NCI-H524 (cell line): ENCODE measurements around the gene CACNA1A.
"Not testable (repeated sequence)": the region's sequence is repeated elsewhere in the genome, so short reads cannot be mapped to it uniquely, and the experiment has no call there.

ENCODE experiments used
- DNase-seq, 2 experiments: peaks; one replicate each; lab custom pipeline; 2025; lab: John Stamatoyannopoulos, UW

The CACNA1A gene

DNA sequence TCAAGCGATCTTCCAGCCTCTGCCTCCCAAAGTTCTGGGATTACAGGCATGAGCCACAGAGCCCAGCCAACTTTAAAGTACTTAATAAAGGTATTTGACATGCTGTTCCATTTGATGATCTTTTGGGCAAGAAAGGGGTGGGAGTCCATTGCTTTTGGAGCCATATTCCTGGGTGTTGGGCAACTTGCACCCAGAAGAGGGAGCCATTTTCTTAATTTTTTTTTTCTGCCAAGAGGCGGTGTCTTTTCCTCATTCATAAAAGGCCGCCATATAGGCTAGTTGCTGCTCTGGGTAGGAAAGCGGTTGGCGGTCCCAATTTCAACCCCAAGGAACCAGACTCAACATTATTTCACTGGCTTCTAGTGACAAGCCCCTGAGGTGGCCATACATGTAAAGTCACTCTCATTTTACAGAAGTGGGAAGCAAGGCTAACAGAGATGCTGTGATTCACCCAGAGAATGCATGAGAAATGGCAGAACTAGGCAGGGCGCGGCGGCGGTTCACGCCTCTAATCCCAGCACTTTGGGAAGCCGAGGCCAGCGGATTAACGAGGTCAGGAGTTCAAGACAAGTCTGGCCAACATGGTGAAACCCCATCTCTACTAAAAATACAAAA lies 139.6 kb downstream of the CACNA1A start:
- DNase-seq = peak; percentile 8 to 64

DNA sequence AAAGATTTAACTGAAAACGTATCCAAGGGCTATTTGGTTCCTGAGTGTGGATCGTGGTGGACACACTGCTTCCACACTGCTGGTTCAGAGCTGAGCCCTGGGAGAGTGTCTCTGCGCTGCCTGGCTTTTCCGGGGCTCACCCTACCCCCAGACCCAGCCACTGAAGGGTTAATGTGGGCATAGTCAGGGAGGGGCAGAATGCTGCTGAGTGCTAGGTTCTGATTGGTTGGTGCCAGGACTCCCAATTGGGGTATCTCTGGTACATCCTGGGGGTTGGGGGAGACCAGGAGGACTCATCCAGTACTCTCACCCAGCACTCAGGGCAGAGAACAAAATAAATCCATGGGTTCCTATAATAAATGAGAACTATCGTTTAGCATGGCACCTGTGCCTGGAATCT lies 142.3 kb downstream of the CACNA1A start:
- no peak for DNase-seq

DNA sequence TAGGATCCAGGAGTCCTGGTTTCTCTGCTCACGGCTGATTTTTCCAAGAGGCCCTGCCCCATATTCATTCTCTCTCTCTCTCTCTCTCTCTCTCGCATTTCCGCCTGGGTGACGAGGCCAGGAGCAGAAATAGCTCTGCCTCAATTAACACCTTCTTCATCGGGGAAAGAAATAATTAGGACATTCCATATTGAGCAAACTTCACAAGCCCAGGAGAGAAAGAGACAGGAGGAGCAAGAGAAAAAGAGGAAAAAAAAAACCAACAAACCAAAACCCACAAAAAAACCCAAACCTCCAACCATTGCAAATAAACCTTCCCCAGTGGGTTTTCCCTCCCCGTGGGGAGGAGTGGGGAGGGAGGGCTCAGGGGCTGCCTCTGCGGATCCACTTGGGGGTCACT lies 143.0 kb downstream of the CACNA1A start:
- DNase-seq = no peak

DNA sequence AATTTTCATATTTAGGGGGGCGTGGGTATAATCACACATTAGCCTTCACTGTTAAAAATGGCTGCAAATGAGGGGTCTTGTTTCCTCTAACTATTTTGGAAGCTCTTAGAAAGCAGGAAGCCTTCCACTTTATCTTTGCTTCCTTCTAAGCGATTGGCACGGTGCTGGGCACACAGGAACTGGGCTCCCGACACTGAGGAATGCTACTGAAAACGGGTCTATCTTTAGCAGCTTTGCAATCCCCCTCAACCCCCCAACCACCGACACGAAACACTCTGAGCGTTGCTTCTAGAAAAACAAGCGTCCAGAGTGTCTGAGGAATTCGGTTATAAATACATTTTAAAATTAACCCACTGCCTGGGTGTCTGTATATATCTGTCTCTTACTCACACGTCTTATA lies 143.6 kb downstream of the CACNA1A start:
- DNase-seq = no peak

- DNase-seq = not testable (repeated sequence)
Observed at GRCh38 chr19:13361726-13362125, 144.6 kb downstream of the CACNA1A start.

- no peak for DNase-seq
Observed at GRCh38 chr19:13356686-13357280, 149.5 kb downstream of the CACNA1A start.

DNA sequence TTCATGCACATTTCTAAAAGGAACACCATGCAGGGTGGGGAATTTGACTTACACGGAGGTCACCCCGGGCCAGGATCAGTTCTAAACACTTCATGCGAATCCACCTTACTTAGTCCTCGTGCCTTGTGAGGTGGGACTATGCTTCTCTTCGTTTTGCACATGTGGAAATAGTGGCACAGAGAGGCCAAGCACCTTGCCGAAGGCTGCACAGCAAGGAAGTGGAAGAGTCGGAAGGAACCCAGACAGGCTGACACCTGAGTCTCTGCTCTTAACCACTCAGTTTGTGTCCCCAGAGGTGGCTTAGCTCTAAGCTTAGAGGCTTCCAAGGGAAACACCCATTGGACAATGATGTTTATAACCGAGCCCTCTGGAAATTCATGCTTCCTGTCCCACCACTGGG lies 150.1 kb downstream of the CACNA1A start:
- DNase-seq = no peak

DNA sequence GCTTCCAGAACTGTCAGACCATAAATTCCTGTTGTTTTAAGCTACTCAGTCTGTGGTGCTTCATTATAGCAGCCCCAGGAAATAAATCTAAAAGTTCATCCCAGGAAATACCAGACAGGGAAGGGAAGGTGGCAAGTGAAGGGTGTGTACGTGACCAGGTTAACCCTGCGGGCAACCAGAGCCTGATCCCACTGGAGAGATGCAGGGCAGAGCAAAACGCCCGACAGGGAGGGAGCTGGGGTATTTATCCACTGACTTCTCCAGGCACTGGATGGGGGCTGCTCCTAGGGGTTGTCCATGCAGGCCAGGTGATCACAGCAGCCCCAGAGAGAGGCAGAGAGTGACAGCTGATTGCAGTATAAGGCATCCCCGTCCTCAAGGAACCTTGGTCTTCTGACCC lies 150.9 kb downstream of the CACNA1A start:
- DNase-seq = no peak

DNA sequence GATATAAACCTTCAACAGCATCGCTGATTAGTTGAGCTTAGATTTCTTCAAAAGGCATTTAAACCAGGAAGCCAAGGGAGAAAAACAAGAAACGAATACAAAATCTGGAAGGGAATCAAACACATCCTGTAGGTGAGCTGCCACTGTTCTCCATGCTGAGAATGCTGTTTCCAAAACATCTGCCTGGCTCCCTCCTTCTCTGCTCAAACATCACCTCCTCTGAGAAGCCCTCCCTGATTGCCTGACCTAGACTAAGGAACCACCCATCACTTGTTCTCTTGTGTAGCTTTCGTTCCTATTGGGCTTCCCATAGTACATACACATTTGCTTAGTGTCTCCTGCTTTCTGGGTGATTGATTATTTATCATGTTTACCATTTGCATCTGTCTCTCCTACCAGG lies 152.7 kb downstream of the CACNA1A start:
- no peak for DNase-seq

DNA sequence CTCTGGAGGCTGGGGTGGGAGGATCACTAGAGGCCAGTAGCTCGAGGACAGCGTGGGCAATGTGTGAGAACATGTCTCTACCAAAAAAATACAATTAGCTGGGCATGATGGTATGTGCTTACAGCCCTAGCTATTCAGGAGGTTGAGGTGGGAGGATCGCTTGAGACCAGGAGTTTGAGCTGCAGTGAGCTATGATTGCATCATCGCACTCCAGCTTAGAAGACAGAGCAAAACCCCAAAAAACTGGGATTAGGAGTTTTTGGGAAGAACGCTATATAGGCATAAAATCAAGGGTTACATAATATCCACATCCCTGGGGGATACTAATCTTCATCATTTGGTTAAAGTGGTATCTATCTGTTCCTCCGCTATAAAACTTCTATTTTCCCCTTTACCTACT lies 155.5 kb downstream of the CACNA1A start:
- no peak for DNase-seq

GRCh38 chr19:13350072-13350471 lies 156.2 kb downstream of the CACNA1A start:
- DNase-seq = no peak

- peak; percentile 74 to 93 for DNase-seq
Observed at GRCh38 chr19:13347367-13347766, 158.9 kb downstream of the CACNA1A start.

GRCh38 chr19:13343514-13343913 lies 162.8 kb downstream of the CACNA1A start:
- DNase-seq = no peak

DNA sequence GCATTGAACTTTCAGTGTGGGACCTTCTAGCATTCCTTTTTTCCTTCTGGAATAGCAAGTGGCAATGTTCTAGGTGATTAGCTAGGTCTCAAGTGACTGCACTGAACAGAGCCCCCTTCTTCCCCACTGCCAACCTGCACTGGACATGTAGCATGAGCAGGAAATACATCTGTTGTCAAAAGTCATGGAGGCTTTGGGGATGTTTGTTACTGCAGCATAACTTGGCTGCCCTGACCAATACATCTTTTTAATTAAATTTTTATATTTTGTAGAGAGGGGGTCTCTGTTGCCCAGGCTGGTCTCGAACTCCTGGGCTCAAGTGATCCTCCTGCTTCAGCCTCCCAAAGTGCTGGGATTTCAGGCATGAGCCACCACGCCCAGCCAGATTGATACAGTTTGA lies 163.6 kb downstream of the CACNA1A start:
- DNase-seq = no peak

GRCh38 chr19:13339869-13340268 lies 166.4 kb downstream of the CACNA1A start:
- no peak for DNase-seq

DNA sequence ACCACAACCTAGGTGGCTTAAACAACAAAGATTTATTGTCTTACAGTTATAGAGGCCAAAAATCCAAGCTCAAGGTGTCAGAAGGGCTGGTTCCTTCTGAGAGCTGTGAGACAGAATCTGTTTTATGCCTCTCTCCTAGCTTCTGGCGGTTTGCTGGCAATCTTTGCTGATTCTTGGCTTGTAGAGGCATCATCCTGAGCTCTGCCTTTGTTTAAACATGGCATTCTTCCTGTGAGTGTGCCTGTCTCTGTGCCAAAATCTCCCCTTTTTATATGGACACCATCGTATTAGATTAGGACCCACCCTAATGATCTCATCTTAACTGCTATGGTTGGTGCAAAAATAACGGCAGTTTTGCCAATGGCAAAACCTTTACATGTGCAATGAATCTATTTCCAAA lies 169.1 kb downstream of the CACNA1A start:
- DNase-seq = no peak

DNA sequence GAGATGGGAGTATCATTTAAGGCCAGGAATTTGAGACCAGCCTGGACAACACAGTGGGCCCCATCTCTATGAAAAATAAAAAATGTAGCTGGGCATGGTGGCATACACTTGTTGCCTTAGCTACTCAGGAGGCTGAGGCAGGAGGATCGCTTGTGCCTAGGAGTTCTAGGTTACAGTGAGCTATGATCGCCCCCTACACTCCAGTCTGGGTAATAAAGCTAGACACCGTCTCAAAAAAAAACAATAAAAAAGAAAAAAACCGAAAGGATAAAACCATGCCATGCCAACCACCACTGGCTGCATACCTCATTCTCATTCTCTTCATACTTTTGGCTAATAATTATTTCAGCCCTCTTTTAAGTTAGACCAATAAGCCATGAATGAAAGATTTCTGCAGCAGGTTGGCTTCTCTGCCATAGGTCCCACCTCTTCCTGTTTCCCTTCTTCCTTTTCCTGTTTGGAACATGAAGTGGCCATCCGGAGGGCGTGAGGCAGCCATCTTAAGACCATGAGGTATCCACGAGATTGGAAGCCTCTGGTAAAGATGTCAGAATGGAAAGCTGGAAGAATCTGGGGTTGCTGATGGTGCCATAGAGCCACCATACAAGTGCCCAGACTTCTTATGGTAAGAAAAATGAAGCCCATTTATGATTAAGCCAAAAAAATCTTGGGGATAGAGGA lies 171.3 kb downstream of the CACNA1A start:
- DNase-seq = no peak

GRCh38 chr19:13330285-13330684 lies 176.0 kb downstream of the CACNA1A start:
- no peak for DNase-seq

DNA sequence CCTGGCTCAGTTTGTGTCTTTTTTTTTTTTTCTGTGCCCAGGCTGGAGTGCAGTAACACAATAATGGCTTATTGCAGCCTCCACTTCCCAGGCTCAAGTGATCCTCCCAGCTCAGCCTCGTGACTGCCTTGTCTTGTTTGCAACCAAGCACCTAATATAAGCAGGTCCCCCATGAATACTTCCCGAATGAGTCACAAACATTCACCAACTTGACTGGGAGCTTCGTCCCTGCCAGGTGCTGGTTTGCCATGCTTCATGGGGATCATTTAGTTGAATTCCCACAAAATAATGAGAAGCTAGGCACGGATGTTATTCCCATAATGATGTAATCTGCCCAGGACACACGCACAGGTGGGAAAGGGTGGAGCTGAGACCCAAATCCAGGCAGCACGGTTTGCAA lies 176.5 kb downstream of the CACNA1A start:
- no peak for DNase-seq

DNA sequence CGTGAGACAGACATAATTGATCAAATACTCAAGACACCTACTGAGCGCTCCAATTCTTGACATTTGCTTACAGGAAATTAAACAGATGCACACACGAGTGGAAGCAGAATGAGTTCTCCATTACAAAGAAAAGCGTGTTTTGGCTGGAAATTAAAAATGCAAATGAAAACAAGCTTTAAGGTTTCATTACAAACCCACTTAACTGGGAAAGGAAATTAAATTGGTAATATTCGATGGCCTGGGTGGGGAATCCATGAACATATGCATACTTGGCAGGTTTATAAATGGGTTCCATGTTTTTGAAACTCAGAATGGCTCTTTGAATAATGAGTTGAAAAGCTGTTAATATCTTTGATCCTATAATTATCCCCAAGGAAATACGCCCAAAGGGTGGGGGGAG lies 178.0 kb downstream of the CACNA1A start:
- no peak for DNase-seq

DNA sequence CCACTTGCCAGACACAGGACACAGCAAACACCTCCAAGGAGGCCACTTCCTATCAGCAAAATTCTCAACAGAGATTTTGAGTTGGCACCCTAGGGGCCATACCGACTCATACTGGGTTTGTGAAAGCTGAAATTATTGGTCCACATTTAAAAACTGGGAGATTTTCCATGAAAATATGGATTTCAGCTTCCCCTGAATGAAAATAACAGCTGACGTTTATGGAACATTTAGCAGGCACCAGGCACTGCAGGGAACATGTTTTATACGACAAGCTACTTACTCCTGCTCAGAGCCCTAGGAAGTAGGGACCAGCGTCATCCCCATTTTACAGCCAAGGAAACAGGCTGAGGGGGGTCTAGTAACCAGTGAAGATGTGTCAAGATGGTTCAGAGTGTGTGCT lies 186.8 kb downstream of the CACNA1A start:
- DNase-seq = no peak

DNA sequence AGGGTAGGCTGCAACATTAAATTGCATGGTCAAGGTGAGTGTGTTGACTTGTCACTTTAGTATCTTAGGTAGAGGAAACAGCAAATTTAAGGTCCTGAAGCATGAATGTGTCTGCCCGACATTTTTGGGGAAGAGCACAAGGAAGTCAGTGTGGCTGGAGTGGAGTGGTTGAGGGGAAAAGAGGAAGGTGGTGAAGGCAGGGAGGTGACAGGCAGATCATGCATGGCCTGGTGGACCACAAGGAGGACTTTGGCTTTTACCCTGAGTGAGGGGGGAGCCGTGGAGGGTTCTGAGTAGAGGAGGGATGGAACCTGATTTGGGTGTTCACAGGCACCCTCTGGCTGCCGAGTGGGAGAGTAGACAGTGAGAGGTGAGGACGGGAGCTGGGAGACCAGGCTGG lies 188.1 kb downstream of the CACNA1A start:
- DNase-seq = no peak

GRCh38 chr19:13315495-13315894 lies 190.8 kb downstream of the CACNA1A start:
- DNase-seq = no peak

GRCh38 chr19:13314761-13315160 lies 191.5 kb downstream of the CACNA1A start:
- no peak for DNase-seq
